Glomerular endothelial cell (primary cell): Measurements from ENCODE around the gene MAML2. TPM values are rescaled to one million over a fixed set of nuclear protein-coding genes. Genes with fewer than 3 reads are reported as not detected.
A peak's percentile ranks its signal among the peaks of the same experiment; 100 is the strongest.

Experiments
- DNase-seq: peaks from one replicate; pipeline ENCODE4 v3.0.0-alpha.2; 2011; ENCODE audit warnings: low read depth, low spot score; ENCODE audit errors: extremely low read depth
- total RNA-seq: library from RNA; depleted of rRNA; stranded (reverse); fragments of >200 nt; gene quantifications from 2 replicates; pipeline ENCODE4 v1.2.3, GENCODE V29; 2015

The MAML2 gene
- total RNA-seq, 1 donor from 2014 or later: 20.0 TPM

GRCh38 chr11:96026310-96026709, 316.7 kb downstream of the MAML2 start:
- no peak for DNase-seq

GRCh38 chr11:96024666-96025065, 318.3 kb downstream of the MAML2 start:
- DNase-seq: no peak

- no peak for DNase-seq
These were observed 319.7 kb downstream of the MAML2 start for GRCh38 chr11:96023275-96023674.

- DNase-seq: no peak
These were observed 320.9 kb downstream of the MAML2 start for GRCh38 chr11:96021901-96022650.

- no peak for DNase-seq
These were observed 322.9 kb downstream of the MAML2 start for GRCh38 chr11:96019810-96020747.

- DNase-seq: no peak
These were observed 323.7 kb downstream of the MAML2 start for GRCh38 chr11:96019281-96019680.

- no peak for DNase-seq
These were observed 325.1 kb downstream of the MAML2 start for GRCh38 chr11:96017856-96018255.

GRCh38 chr11:96016978-96017502, 326.0 kb downstream of the MAML2 start:
- no peak for DNase-seq

- no peak for DNase-seq
These were observed 327.0 kb downstream of the MAML2 start for GRCh38 chr11:96015906-96016565.

- no peak for DNase-seq
These were observed 328.8 kb downstream of the MAML2 start for GRCh38 chr11:96014217-96014616.

- no peak for DNase-seq
These were observed 329.4 kb downstream of the MAML2 start for GRCh38 chr11:96013461-96014213.

- peak; percentile 75 for DNase-seq
These were observed 330.7 kb downstream of the MAML2 start for GRCh38 chr11:96012086-96012824.

GRCh38 chr11:96010683-96011082, 332.3 kb downstream of the MAML2 start:
- DNase-seq: no peak

GRCh38 chr11:96008161-96008720, 334.8 kb downstream of the MAML2 start:
- no peak for DNase-seq

- no peak for DNase-seq
These were observed 337.0 kb downstream of the MAML2 start for GRCh38 chr11:96006037-96006436.

GRCh38 chr11:96004862-96005261, 338.1 kb downstream of the MAML2 start:
- DNase-seq: no peak

GRCh38 chr11:96002754-96003290, 340.2 kb downstream of the MAML2 start:
- no peak for DNase-seq

- DNase-seq: no peak
These were observed 340.7 kb downstream of the MAML2 start for GRCh38 chr11:96002339-96002738.

GRCh38 chr11:96001037-96001436, 342.0 kb downstream of the MAML2 start:
- DNase-seq: no peak
